Coronary artery (tissue), 2 donors: ENCODE results near the gene DOK3.

ENCODE experiments used
- DNase-seq: peaks from one replicate; pipeline ENCODE4 v3.0.0-alpha.2; 2017; ENCODE audit warnings: low spot score
- H3K27ac ChIP-seq, 2 donors: fragments of 200-600 bp; sonication (generic); one replicate each; pipeline ENCODE4 v1.5.1; 2016 to 2019
- H3K4me3 ChIP-seq: fragments of 200-600 bp; sonication (generic); 2 replicates; pipeline ENCODE4 v1.5.1; 2016; ENCODE audit warnings: mild to moderate bottlenecking, moderate library complexity
- CTCF ChIP-seq: fragments of 200-600 bp; sonication (generic); IDR thresholded peaks from one replicate; pipeline ENCODE4 v1.5.1; 2019; ENCODE audit warnings: antibody characterized with exemption

The DOK3 gene

DNA sequence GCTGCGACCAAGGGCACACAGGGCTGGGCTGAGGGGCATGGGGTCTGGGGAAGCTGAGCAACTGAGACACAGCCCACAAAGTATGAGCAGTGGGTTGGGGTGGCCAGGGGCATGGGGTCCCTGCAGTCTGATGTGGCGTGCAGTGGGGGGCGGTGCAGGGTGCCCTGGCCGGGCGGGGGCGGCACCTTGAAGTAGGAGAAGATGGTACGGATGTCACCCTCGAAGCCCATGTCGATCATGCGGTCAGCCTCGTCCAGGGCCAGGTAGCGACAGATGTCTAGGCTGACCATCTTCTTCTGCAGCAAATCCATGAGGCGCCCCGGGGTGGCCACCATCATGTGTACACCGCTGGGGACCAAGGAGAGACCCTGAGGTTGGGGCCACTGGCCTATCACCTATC, 3.9 kb upstream of the DOK3 start:
- H3K4me3 ChIP-seq, result no peak overlapping the region
- H3K27ac ChIP-seq, result no peak overlapping the region
- no peak for DNase-seq
- TF ChIP-seq CTCF, result no peak

DNA sequence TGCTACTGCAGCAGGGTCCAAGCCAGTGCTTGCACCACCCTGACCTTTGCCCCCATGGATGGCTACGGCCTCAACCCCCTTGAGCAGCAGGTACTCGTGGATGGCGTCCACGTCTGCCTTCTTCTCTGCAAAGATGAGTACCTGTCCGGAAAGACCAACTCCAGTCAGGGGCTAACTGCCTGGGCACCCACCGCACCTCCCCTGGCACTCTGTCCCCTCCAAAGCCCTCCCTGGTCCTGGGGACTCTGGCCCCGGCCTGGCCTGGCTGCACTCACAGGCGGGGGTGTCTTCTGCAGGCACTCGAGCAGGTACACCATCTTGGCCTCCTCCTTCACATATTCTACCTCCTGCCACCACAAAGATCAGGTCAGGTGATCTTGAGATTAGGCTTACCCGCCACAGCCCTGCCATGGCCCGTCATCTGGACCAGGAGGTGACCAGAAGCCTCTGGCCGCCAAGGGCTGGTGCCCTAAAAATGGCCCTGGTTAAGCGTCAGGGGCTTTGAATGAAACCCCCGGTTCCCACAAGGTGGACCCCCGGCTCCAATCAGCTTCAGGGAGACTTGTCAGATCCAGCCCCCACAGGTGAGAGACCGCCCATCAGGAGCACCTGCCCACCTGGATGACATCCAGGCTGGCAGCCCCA, 3.2 kb upstream of the DOK3 start:
- no peak for TF ChIP-seq CTCF
- H3K27ac ChIP-seq, result no peak overlapping the region
- H3K4me3 ChIP-seq, result no peak overlapping the region
- peak; percentile 72 for DNase-seq

DNA sequence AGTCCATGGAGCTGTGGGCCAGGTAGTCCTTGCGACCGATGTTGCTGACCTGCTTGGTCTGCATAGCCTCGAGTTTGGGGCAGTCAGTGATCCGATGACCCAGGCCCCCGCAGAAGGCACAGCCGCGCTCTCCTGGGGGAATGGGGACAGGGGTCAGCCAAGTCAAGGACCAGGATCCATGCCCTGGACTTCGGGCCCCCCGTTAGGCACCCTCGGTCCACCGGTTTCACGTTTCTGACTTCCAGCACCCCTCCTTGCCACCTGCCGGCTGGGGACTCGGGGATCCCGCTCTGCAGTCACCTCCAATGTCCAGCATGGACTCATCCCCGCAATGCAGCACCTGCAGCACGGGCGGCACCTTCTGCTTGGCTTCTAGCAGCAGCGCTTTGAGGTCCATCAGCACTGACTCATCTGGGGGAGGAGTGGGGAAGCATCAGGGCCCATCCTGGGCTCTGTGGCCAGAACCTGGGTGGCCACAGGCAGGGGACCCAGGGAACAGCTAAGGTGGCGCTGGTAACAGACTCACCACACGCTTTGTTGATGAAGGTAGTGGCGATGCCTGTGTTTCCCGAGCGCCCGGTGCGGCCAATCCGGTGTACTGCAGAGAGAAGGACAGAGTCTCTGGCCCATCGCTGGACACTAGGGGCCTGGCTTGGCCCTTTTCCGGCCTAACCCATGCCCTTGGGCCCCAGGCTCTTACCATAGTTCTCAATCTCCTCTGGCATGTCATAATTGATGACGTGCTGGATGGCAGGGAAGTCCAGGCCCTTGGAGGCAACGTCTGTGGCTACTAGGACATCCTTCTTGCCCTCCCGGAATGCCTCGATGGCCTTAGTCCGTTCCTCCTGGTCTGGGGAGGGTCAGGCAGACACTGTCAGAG, 2.4 kb upstream of the DOK3 start:
- no peak for TF ChIP-seq CTCF
- Histone ChIP-seq H3K27ac (no peak overlapping the region), H3K4me3 (no peak overlapping the region)
- DNase-seq, result peak; percentile 70

- H3K27ac ChIP-seq, result peak overlapping the region in 1 of 2 donors; percentile 11
- no peak overlapping the region for H3K4me3 ChIP-seq
- DNase-seq, result no peak
- no peak for TF ChIP-seq CTCF
These were observed 1.6 kb upstream of the DOK3 start for GRCh38 chr5:177511181-177511580.

DNA sequence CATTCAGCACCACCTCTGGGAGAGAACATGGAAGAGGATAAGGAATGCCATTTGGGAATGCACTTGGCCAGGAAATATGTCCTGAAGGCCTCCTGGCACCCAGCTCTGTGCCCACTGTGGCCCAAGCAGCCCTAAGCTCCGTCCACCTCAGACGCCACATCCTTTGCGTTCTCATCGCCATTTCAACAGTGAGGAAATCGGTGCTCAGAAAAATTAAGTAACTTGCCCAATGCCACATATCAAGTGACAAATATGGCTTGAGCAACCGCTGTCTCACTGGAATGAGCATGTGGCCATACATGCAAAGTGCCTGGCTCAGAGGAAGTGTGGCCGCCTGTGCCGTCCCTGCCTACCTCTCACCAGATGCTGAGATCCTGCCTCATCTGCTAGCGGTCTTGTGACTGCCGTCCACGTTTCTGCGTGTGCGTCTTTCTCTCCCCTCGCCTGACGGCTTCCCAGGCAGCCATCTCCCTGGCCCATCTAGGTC, 984 bp upstream of the DOK3 start:
- H3K4me3 ChIP-seq, result no peak overlapping the region
- TF ChIP-seq CTCF, result no peak
- H3K27ac ChIP-seq, result no peak overlapping the region
- DNase-seq, result no peak

GRCh38 chr5:177509991-177510566, 453 bp upstream of the DOK3 start:
- Histone ChIP-seq H3K4me3 (peak overlapping the region; percentile 54), H3K27ac (peak overlapping the region in 1 of 2 donors; percentile 79)
- no peak for TF ChIP-seq CTCF
- DNase-seq, result no peak
